ENCODE measurements around the gene SHOX.

- TF ChIP-seq POLR2AphosphoS5 (IDR thresholded peaks at IDR 0.05): no peak
- TF ChIP-seq, protein P1, sequence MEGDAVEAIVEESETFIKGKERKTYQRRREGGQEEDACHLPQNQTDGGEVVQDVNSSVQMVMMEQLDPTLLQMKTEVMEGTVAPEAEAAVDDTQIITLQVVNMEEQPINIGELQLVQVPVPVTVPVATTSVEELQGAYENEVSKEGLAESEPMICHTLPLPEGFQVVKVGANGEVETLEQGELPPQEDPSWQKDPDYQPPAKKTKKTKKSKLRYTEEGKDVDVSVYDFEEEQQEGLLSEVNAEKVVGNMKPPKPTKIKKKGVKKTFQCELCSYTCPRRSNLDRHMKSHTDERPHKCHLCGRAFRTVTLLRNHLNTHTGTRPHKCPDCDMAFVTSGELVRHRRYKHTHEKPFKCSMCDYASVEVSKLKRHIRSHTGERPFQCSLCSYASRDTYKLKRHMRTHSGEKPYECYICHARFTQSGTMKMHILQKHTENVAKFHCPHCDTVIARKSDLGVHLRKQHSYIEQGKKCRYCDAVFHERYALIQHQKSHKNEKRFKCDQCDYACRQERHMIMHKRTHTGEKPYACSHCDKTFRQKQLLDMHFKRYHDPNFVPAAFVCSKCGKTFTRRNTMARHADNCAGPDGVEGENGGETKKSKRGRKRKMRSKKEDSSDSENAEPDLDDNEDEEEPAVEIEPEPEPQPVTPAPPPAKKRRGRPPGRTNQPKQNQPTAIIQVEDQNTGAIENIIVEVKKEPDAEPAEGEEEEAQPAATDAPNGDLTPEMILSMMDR (IDR thresholded peaks at IDR 0.05): no peak
Observed at GRCh38 chrX:672931-673330, 42.3 kb downstream of the SHOX start.

All from prostate gland (tissue), 2 donors.